Skeletal muscle tissue (tissue), 4 donors: ENCODE results near the gene FUOM. TPM values are rescaled to one million over a fixed set of nuclear protein-coding genes. Genes with fewer than 3 reads are reported as not detected.

Experiments used
- H3K27ac ChIP-seq: one replicate; pipeline ENCODE4 v1.7.0; 2013; ENCODE audit warnings: mild to moderate bottlenecking, low read depth, low read length, inconsistent platforms
- H3K27me3 ChIP-seq, 3 donors: one replicate each; pipeline ENCODE4 v1.7.0; 2013; ENCODE audit warnings: low read length in 3 of 3; ENCODE audit not compliant: control insufficient read depth in 3 of 3, insufficient read depth in 3 of 3
- H3K36me3 ChIP-seq, 3 donors: one replicate each; pipeline ENCODE4 v1.7.0; 2013; ENCODE audit warnings: low read length in 3 of 3; ENCODE audit not compliant: control insufficient read depth in 3 of 3, insufficient read depth in 3 of 3
- H3K4me1 ChIP-seq, 3 donors: one replicate each; pipeline ENCODE4 v1.7.0; 2013; ENCODE audit warnings: low read length in 3 of 3, mild to moderate bottlenecking in 3 of 3; ENCODE audit not compliant: control insufficient read depth in 3 of 3, insufficient read depth in 3 of 3
- H3K4me3 ChIP-seq, 3 donors: one replicate each; pipeline ENCODE4 v1.7.0; 2013; ENCODE audit warnings: low read length in 3 of 3
- H3K9ac ChIP-seq, 3 donors: one replicate each; pipeline ENCODE4 v1.7.0; 2013; ENCODE audit warnings: low read length in 3 of 3, mild to moderate bottlenecking in 3 of 3, moderate library complexity in 2 of 3, low read depth in 1 of 3
- H3K9me3 ChIP-seq, 3 donors: one replicate each; pipeline ENCODE4 v1.7.0; 2013; ENCODE audit warnings: low read length in 3 of 3; ENCODE audit not compliant: control insufficient read depth in 3 of 3
- total RNA-seq: library from RNA; depleted of rRNA; stranded (reverse); fragments of >200 nt; gene quantifications from one replicate; pipeline ENCODE4 v1.2.3, GENCODE V29; 2014
- donor health status: Osteomylitis.

The FUOM gene, protein sequence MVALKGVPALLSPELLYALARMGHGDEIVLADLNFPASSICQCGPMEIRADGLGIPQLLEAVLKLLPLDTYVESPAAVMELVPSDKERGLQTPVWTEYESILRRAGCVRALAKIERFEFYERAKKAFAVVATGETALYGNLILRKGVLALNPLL
- total RNA-seq = 9.4 TPM

DNA sequence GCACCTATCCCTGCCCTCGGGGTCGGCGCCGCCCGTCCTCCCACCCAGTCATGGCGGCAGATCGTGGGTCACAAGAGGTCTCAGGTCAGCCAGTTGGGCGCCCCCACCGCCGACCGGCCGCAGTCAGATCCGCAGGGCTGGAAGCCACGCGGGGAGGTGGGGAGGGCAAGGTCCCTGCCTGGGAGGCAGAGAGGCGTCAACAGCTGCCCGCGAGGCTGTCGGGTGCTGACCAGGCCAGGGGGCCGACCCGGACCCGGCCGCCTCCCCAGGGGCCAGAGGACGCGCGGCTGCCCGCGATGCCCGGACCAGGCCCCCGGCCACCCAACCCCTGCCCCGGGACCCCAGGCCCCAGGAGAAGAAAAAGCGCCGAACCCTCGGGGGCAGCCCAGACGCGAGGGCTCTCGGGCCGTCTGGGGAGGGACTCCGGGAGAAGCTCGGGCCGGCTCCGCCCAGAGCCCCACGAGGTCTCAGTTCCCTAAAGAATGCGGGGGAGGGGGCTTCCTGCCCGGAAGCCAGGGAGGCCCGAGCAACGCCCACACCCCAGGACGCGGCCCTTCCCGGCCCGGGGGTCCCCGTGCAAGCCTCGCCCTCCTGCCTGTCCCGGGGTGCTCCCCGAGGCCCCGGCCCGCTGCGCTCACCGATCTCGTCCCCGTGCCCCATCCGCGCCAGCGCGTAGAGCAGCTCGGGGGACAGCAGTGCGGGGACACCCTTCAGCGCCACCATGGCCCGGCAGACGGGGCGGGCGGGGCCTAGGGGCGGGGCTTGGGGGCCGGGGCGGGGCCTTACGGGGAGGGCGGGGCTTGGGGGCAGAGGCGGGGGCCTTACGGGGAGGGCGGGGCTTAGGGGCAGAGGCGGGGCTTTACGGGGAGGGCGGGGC, at the start of gene FUOM:
Gene FUOM, minus strand, starts transcription at position 735 of the 877 bp plus-strand sequence. Its CDS starts 12 bp downstream, at position 723.
- no peaks in the 10 kb centered on the region for H3K9me3 ChIP-seq
- H3K27ac ChIP-seq = no peak within 1 kb of the TSS
- peak within 1 kb of the TSS in 2 of 3 donors; percentile 50 to 60 for H3K9ac ChIP-seq
- H3K27me3 ChIP-seq = peaks cover 13 to 28% (median 15%) of the 10 kb centered on the region in 3 donors
- peaks cover 7 to 10% (median 9%) of the 10 kb centered on the region in 3 donors for H3K36me3 ChIP-seq
- H3K4me3 ChIP-seq = peak within 1 kb of the TSS; percentile 14 to 61 (median 48)
- H3K4me1 ChIP-seq = peaks cover 3 to 10% (median 5%) of the 10 kb centered on the region in 3 donors

DNA sequence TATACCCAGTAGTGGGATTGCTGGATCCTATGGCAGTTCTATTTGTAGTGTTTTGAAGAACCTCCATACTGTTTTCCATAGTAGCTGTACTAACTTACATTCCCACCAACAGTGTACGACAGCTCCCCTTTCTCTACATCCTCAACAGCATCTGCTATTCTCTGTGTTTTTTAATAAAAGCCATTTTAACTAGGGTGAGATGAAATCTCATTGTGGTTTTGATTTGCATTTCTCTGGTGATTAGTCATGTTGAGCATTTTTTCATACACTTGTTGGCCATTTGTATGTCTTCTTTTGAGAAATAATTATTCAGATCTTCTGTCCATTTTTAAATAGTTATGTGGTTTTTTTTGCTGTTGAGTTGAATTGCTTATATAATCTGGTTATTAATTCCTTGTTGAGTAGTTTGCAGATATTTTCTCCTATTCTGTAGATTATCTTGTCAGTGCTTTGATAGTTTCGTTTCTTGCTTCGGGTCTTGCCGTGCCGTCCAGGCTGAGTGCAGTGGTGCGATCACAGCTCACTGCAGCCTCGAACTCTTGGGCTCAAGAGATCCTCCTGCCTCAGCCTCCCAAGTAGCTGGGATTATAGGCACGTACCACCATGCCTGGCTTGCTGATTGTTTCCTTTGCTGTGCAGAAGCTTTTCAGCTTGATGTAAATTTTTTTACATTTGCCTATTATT, 48.2 kb upstream of the FUOM start:
- Histone ChIP-seq H3K9me3 (peaks cover 0 to 2% (median 0%) of the 10 kb centered on the region in 3 donors), H3K4me1 (no peaks in the 10 kb centered on the region), H3K27ac (no peak overlapping the region), H3K36me3 (peaks cover 24 to 50% (median 27%) of the 10 kb centered on the region in 3 donors), H3K9ac (no peak overlapping the region), H3K27me3 (no peaks in the 10 kb centered on the region), H3K4me3 (no peak overlapping the region)

DNA sequence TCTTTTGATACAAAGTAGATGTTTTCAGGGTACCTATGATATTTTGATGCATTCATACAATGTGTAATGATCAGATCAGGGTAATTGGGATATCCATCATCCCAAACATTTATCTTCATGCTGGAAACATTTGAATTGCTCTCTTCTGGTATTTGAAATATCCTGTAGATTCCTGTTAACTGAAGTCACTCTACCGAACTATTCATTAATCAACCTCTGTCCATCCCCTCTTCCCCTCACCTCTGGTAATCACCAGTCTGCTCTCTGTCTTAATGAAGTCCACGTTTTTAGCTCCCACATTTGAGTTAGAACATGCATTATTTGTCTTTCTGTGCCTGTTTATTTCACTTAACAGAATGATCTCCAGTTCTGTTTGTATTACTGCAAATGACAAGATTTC, 47.5 kb upstream of the FUOM start:
- Histone ChIP-seq H3K27me3 (no peaks in the 10 kb centered on the region), H3K9ac (no peak overlapping the region), H3K36me3 (peaks cover 22 to 46% (median 29%) of the 10 kb centered on the region in 3 donors), H3K9me3 (no peaks in the 10 kb centered on the region), H3K27ac (no peak overlapping the region), H3K4me3 (no peak overlapping the region), H3K4me1 (no peaks in the 10 kb centered on the region)

DNA sequence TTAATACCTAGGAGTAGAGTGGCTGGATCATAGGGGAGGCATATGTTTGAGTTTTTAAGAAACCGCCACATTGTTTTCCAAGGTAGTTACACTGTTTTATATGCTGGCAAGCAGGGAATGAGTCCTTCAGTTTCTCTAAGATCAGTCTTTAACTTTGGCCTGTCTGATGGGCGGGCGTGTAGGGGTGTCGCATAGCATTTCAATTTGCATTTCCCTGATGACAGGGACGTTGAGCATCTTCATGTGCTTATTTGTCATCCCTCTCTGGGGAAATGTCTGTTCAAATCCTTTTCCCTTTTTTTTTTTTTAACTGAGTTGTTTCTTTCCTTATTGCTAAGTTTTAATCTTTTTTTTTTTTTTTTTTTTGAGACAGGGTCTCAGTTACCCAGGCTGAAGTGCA, 46.0 kb upstream of the FUOM start:
- no peak overlapping the region for H3K4me3 ChIP-seq
- H3K4me1 ChIP-seq = no peaks in the 10 kb centered on the region
- H3K9ac ChIP-seq = no peak overlapping the region
- no peaks in the 10 kb centered on the region for H3K9me3 ChIP-seq
- peaks cover 32 to 48% (median 41%) of the 10 kb centered on the region in 3 donors for H3K36me3 ChIP-seq
- H3K27me3 ChIP-seq = no peaks in the 10 kb centered on the region
- no peak overlapping the region for H3K27ac ChIP-seq

DNA sequence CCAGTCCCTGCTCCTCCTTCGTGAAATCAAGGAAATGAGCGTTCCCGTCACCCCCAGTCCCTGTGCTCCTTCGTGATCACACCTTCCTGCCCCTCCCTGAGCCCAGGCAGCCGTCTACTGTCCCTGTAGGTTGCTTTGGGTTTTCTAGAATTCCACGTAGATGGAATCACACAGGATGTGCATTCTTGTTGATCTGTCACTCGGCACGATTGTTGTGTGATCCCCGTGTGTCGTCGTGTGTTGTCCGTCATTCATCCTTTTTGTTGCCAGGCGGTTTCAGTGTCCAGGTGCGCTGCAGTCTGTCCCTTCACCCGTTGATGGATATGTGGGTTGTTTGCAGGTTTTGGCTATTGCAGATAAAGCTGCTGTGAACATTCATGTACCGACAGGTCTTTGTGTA, 45.5 kb upstream of the FUOM start:
- no peak overlapping the region for H3K27ac ChIP-seq
- no peaks in the 10 kb centered on the region for H3K9me3 ChIP-seq
- no peak overlapping the region for H3K4me3 ChIP-seq
- H3K36me3 ChIP-seq = peaks cover 36 to 52% (median 45%) of the 10 kb centered on the region in 3 donors
- no peak overlapping the region for H3K9ac ChIP-seq
- no peaks in the 10 kb centered on the region for H3K27me3 ChIP-seq
- no peaks in the 10 kb centered on the region for H3K4me1 ChIP-seq

DNA sequence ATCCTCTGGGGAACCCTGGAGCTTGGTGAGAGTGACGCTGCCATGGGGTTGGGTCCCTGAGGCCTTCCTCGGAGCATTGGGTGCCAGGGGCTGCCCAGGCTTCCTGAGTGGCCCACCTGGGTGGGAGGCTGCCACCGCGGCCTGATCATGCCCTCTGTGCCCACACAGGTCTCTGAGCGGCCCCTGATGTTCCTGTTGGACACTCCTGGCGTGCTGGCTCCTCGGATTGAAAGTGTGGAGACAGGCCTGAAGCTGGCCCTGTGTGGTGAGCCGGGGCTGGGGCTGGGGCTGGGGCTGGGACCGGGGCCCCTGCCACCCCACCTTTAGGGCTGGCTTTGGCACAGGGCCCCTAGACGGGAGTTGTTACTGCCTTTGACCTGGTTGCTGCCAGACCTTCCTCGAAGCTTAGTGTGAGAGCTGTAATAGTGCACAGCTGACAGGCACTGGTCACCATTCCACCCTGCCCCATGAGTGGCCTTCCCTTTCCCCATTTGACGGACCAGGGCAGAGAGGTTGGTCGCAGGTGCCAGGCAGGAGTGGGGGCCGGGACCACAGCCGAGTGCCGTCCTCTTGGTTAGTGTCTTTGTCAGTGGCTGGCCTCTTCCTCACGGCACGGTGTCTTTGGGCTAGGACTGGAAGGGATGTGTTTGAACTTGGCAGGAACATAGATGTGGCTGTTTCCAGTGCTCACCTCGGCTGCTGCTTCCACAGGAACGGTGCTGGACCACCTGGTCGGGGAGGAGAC, 44.3 kb upstream of the FUOM start:
- no peak overlapping the region for H3K27ac ChIP-seq
- no peak overlapping the region for H3K4me3 ChIP-seq
- H3K27me3 ChIP-seq = no peaks in the 10 kb centered on the region
- no peaks in the 10 kb centered on the region for H3K9me3 ChIP-seq
- peaks cover 44 to 56% (median 53%) of the 10 kb centered on the region in 3 donors for H3K36me3 ChIP-seq
- no peaks in the 10 kb centered on the region for H3K4me1 ChIP-seq
- H3K9ac ChIP-seq = no peak overlapping the region

DNA sequence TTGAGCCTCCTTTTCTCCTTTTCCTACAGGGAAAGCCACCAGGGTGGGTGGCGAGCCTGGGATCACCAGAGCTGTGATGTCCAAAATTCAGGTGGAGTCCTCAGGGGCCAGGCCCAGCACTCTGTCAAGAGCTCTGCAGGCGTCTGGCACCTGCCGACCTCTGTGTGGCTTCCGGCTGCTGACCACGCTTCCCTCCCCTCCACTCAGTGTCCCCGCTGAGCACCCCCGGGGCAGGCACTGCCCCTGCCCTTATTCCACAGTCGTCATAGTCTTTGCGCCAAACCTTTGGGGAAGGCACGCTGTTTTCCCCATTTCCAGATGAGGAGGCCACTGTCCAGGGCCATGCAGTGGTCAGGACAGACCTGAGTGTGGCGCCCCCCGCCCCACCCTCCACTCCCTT, 43.7 kb upstream of the FUOM start:
- Histone ChIP-seq H3K4me1 (no peaks in the 10 kb centered on the region), H3K4me3 (no peak overlapping the region), H3K9me3 (no peaks in the 10 kb centered on the region), H3K27me3 (no peaks in the 10 kb centered on the region), H3K36me3 (peaks cover 50 to 60% (median 59%) of the 10 kb centered on the region in 3 donors), H3K27ac (no peak overlapping the region), H3K9ac (no peak overlapping the region)

DNA sequence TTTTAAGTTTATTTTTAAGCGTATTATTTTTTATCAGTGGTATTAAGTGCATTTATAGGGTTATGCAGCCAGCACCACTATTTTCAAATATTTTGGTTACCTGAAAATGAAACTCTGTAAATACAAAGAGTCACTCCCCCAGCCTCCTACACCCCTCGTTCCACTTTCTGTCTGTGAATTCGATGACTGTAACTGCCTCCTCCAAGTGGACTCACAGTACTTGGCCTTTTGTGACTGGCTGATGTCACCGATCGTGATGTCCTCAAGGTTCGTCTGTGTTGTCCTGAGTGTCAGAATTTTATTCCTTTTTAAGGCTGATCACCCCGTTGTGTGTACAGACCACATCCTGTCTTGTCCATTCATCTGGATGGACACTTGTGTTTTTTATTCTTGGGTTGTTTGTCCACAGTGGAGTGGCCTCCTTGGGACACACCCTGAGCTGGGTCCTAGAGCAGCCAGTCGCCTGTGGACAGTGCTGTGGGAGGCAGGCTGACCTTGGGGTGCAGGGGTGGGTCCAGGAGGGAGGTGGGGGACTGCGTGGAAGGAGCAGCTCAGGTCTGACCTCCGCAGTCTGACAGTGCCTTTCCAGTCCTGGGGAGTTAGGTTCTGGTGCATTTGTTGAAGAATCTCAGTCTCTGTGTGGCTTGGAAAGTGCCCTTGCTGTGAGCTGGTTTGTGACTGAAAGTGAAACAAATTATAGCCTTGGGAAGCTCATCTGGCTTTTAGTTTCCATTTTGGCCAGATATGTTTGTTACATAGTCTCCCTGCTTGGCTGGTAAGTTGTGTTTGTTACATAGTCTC, 43.0 kb upstream of the FUOM start:
- H3K4me1 ChIP-seq = no peaks in the 10 kb centered on the region
- H3K27ac ChIP-seq = no peak overlapping the region
- H3K36me3 ChIP-seq = peaks cover 56 to 66% (median 66%) of the 10 kb centered on the region in 3 donors
- no peaks in the 10 kb centered on the region for H3K9me3 ChIP-seq
- no peak overlapping the region for H3K9ac ChIP-seq
- H3K4me3 ChIP-seq = no peak overlapping the region
- no peaks in the 10 kb centered on the region for H3K27me3 ChIP-seq

DNA sequence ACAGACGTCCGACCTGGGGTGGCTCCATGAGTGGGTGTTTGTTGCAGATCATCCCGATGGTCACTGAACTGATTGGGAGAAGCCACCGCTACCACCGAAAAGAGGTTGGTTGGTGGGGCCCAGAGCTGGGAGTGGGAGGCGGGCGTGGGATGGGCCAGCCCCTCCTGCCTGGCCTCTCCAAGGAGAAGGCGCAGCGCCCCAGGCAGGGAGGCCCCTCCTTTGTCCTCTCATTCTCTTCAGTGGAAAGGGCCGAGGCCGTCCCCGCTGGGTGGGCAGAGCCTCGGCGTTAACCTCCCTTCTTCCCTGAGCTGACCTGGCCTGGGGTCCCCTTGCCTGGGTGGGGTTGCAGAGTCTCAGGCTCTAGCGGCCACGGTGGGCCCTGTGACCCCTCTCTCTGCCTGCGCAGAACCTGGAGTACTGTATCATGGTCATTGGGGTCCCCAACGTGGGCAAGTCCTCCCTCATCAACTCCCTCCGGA, 41.3 kb upstream of the FUOM start:
- H3K27me3 ChIP-seq = no peaks in the 10 kb centered on the region
- H3K4me3 ChIP-seq = no peak overlapping the region
- no peaks in the 10 kb centered on the region for H3K9me3 ChIP-seq
- peaks cover 5 to 9% (median 6%) of the 10 kb centered on the region in 3 donors for H3K4me1 ChIP-seq
- no peak overlapping the region for H3K9ac ChIP-seq
- no peak overlapping the region for H3K27ac ChIP-seq
- peaks cover 53 to 67% (median 58%) of the 10 kb centered on the region in 3 donors for H3K36me3 ChIP-seq
